ENCODE data around the gene CYBRD1. TPM values are rescaled to one million over a fixed set of nuclear protein-coding genes. Genes with fewer than 3 reads are reported as not detected.

The CYBRD1 gene, protein sequence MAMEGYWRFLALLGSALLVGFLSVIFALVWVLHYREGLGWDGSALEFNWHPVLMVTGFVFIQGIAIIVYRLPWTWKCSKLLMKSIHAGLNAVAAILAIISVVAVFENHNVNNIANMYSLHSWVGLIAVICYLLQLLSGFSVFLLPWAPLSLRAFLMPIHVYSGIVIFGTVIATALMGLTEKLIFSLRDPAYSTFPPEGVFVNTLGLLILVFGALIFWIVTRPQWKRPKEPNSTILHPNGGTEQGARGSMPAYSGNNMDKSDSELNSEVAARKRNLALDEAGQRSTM
- total RNA-seq (2021) (5.9 to 7.9 TPM (median 7.2 TPM) in 3 replicates), Bru-seq, nascent RNA (percentile 69 among the genes with signal in this experiment)
- long read RNA-seq, experiment 1, full-length matches to known transcripts: 11 of 17 reads
- long read RNA-seq, experiment 1, partial matches to known transcripts: 1 of 17 reads
- long read RNA-seq, experiment 1, other reads (novel, unspliced or antisense): 5 of 17 reads
- long read RNA-seq, experiment 2, full-length matches to known transcripts: 3 of 13 reads
- long read RNA-seq, experiment 2, partial matches to known transcripts: 3 of 13 reads
- long read RNA-seq, experiment 2, other reads (novel, unspliced or antisense): 7 of 13 reads
- long read RNA-seq, experiment 3, full-length matches to known transcripts: 12 of 14 reads
- long read RNA-seq, experiment 3, partial matches to known transcripts: 0 of 14 reads
- long read RNA-seq, experiment 3, other reads (novel, unspliced or antisense): 2 of 14 reads

DNA sequence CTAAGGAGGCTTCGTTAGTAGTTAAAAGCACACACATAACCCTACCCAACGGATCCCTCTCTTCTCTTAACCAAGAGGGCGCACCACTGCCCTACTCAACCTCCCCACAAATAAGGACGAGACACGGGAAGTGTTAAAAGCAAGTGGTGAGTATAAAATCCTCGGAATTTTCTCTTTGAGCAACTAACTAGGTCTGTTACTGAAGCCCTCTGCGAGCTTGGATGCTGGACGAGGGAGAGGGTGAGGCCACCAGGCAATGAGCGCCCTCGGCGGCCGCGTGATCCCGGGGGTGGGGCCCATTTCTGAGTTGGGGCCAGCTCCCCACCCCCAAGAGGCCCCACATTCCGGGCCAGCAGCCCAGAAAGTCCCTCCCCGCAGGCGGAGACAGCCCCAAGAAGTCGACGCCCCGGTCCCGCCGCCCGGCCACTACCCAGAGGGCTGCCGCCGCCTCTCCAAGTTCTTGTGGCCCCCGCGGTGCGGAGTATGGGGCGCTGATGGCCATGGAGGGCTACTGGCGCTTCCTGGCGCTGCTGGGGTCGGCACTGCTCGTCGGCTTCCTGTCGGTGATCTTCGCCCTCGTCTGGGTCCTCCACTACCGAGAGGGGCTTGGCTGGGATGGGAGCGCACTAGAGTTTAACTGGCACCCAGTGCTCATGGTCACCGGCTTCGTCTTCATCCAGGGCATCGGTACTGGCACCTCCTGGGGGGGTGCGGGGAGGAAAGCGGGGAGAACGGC, at the start of gene CYBRD1:
CYBRD1 (plus strand) TSS at position 423 of the 736 bp plus-strand sequence; CDS start at position 495, 72 bp downstream.
- DNase-seq (ENCODE audit: low spot score) (peak; percentile 68), ATAC-seq (peak; percentile 52)
- POLR2A ChIA-PET: interaction anchor here (0.6 to 1.5 kb wide), 4 partner anchors 11 to 89 kb away, joined by 3 to 4 read pairs (median 4); no protein-coding TSS in a partner anchor
- H3K27ac Mint-ChIP-seq: peak within 1 kb of the TSS; percentile 40; the same call in 1 of the 2 replicates
- no peaks in the 10 kb centered on the region for H3K36me3 Mint-ChIP-seq
- peaks cover 25% of the 10 kb centered on the region for H3K4me1 Mint-ChIP-seq
- peak within 1 kb of the TSS; percentile 90 for H3K4me3 Mint-ChIP-seq
- H3K27me3 Mint-ChIP-seq (ENCODE audit: low read depth): no peaks in the 10 kb centered on the region; the same call in 1 of the 2 replicates
- no peaks in the 10 kb centered on the region for H3K9me3 Mint-ChIP-seq
- CTCF ChIA-PET: interaction anchor here (0.5 to 1.5 kb wide), 4 partner anchors 10 to 83 kb away, joined by 3 to 6 read pairs (median 4); no protein-coding TSS in a partner anchor
- TF ChIP-seq TEAD1 (CRISPR knock-in tag; IDR thresholded peaks at IDR 0.05): peak; percentile 60; the same call in 1 of the 2 replicates
- TF ChIP-seq ELF4 (CRISPR knock-in tag; IDR thresholded peaks at IDR 0.05; ENCODE audit: low read depth): no peak
- no peak for TF ChIP-seq FOXP1 (CRISPR knock-in tag; IDR thresholded peaks at IDR 0.05; ENCODE audit: borderline replicate concordance)
- no peak for TF ChIP-seq NR1H2 (CRISPR knock-in tag; IDR thresholded peaks at IDR 0.05)
- no peak for TF ChIP-seq TCF7 (CRISPR knock-in tag; IDR thresholded peaks at IDR 0.05; ENCODE audit: low read depth)
- TF ChIP-seq, protein P1, sequence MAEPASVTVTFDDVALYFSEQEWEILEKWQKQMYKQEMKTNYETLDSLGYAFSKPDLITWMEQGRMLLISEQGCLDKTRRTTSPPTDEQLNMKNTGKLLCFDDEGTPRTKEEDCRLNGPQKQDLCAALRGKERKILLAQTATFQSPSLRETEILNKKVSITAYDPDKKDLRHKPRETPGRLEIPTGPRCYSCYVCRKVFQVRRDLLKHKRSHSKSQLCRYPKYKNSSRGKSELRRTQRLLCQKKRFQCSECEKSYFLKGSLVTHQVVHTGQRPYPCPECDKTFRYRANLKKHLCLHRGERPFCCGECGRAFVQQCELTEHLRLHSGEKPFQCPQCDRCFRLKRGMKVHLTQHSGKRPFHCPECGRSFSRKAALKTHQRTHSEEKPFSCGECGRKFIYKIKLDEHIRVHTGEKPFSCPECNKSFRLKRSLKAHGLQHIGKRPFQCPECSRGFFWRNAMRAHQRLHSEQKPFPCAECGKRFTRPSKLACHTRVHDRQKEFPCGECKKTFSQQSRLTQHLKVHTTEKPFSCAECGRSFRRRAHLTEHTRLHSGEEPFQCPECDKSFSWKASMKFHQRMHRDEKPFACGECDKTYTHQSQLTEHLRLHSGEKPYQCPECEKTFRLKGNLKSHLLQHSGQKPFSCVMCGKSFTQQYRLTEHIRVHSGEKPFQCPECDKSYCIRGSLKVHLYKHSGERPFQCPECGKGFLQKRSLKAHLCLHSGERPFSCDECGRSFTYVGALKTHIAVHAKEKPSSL (CRISPR knock-in tag; conservative IDR thresholded peaks at IDR 0.05): no peak
- no peak for TF ChIP-seq FOXJ3 (CRISPR knock-in tag; IDR thresholded peaks at IDR 0.05; ENCODE audit: borderline replicate concordance)
- TF ChIP-seq, protein P2, sequence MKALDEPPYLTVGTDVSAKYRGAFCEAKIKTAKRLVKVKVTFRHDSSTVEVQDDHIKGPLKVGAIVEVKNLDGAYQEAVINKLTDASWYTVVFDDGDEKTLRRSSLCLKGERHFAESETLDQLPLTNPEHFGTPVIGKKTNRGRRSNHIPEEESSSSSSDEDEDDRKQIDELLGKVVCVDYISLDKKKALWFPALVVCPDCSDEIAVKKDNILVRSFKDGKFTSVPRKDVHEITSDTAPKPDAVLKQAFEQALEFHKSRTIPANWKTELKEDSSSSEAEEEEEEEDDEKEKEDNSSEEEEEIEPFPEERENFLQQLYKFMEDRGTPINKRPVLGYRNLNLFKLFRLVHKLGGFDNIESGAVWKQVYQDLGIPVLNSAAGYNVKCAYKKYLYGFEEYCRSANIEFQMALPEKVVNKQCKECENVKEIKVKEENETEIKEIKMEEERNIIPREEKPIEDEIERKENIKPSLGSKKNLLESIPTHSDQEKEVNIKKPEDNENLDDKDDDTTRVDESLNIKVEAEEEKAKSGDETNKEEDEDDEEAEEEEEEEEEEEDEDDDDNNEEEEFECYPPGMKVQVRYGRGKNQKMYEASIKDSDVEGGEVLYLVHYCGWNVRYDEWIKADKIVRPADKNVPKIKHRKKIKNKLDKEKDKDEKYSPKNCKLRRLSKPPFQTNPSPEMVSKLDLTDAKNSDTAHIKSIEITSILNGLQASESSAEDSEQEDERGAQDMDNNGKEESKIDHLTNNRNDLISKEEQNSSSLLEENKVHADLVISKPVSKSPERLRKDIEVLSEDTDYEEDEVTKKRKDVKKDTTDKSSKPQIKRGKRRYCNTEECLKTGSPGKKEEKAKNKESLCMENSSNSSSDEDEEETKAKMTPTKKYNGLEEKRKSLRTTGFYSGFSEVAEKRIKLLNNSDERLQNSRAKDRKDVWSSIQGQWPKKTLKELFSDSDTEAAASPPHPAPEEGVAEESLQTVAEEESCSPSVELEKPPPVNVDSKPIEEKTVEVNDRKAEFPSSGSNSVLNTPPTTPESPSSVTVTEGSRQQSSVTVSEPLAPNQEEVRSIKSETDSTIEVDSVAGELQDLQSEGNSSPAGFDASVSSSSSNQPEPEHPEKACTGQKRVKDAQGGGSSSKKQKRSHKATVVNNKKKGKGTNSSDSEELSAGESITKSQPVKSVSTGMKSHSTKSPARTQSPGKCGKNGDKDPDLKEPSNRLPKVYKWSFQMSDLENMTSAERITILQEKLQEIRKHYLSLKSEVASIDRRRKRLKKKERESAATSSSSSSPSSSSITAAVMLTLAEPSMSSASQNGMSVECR (CRISPR knock-in tag; IDR thresholded peaks at IDR 0.05; ENCODE audit: borderline replicate concordance): 0 out of 2 replicates have a peak, but pooled peaks have one; percentile 20
- TF ChIP-seq ZNF416 (CRISPR knock-in tag; IDR thresholded peaks at IDR 0.05): no peak
- TF ChIP-seq, protein P3, sequence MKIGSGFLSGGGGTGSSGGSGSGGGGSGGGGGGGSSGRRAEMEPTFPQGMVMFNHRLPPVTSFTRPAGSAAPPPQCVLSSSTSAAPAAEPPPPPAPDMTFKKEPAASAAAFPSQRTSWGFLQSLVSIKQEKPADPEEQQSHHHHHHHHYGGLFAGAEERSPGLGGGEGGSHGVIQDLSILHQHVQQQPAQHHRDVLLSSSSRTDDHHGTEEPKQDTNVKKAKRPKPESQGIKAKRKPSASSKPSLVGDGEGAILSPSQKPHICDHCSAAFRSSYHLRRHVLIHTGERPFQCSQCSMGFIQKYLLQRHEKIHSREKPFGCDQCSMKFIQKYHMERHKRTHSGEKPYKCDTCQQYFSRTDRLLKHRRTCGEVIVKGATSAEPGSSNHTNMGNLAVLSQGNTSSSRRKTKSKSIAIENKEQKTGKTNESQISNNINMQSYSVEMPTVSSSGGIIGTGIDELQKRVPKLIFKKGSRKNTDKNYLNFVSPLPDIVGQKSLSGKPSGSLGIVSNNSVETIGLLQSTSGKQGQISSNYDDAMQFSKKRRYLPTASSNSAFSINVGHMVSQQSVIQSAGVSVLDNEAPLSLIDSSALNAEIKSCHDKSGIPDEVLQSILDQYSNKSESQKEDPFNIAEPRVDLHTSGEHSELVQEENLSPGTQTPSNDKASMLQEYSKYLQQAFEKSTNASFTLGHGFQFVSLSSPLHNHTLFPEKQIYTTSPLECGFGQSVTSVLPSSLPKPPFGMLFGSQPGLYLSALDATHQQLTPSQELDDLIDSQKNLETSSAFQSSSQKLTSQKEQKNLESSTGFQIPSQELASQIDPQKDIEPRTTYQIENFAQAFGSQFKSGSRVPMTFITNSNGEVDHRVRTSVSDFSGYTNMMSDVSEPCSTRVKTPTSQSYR (CRISPR knock-in tag; IDR thresholded peaks at IDR 0.05): 0 out of 2 replicates have a peak, but pooled peaks have one; percentile 14
- TF ChIP-seq, protein P4, sequence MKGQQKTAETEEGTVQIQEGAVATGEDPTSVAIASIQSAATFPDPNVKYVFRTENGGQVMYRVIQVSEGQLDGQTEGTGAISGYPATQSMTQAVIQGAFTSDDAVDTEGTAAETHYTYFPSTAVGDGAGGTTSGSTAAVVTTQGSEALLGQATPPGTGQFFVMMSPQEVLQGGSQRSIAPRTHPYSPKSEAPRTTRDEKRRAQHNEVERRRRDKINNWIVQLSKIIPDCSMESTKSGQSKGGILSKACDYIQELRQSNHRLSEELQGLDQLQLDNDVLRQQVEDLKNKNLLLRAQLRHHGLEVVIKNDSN (CRISPR knock-in tag; IDR thresholded peaks at IDR 0.05): peak; percentile 46; the same call in 1 of the 2 replicates
- TF ChIP-seq NFYB (CRISPR knock-in tag; conservative IDR thresholded peaks at IDR 0.05; ENCODE audit: low read depth): no peak
- TF ChIP-seq GRHL2 (CRISPR knock-in tag; IDR thresholded peaks at IDR 0.05; ENCODE audit: insufficient replicate concordance, severe bottlenecking): no peak
- no peak for TF ChIP-seq ZNF232 (CRISPR knock-in tag; IDR thresholded peaks at IDR 0.05)
- TF ChIP-seq, protein P5, sequence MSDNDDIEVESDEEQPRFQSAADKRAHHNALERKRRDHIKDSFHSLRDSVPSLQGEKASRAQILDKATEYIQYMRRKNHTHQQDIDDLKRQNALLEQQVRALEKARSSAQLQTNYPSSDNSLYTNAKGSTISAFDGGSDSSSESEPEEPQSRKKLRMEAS (CRISPR knock-in tag; IDR thresholded peaks at IDR 0.05): peak; percentile 47
- TF ChIP-seq, protein P6, sequence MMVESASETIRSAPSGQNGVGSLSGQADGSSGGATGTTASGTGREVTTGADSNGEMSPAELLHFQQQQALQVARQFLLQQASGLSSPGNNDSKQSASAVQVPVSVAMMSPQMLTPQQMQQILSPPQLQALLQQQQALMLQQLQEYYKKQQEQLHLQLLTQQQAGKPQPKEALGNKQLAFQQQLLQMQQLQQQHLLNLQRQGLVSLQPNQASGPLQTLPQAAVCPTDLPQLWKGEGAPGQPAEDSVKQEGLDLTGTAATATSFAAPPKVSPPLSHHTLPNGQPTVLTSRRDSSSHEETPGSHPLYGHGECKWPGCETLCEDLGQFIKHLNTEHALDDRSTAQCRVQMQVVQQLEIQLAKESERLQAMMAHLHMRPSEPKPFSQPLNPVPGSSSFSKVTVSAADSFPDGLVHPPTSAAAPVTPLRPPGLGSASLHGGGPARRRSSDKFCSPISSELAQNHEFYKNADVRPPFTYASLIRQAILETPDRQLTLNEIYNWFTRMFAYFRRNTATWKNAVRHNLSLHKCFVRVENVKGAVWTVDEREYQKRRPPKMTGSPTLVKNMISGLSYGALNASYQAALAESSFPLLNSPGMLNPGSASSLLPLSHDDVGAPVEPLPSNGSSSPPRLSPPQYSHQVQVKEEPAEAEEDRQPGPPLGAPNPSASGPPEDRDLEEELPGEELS (CRISPR knock-in tag; IDR thresholded peaks at IDR 0.05): no peak
- TF ChIP-seq ZNF396 (CRISPR knock-in tag; IDR thresholded peaks at IDR 0.05; ENCODE audit: borderline replicate concordance): no peak
- peak; percentile 35; the same call in 1 of the 2 replicates for TF ChIP-seq ZNF423 (CRISPR knock-in tag; IDR thresholded peaks at IDR 0.05)
- TF ChIP-seq RELA (CRISPR knock-in tag; IDR thresholded peaks at IDR 0.05; ENCODE audit: borderline replicate concordance): no peak
- no peak for TF ChIP-seq EMX1 (CRISPR knock-in tag; IDR thresholded peaks at IDR 0.05)

All from WTC11 (cell line).